HEK293 (cell line): ENCODE data around the gene SLC15A4.

Experiments
- KLF7 ChIP-seq: fragments of 450-650 bp; formaldehyde crosslinking; IDR thresholded peaks from 2 replicates; pipeline ENCODE4 v1.5.1; 2016; ENCODE audit warnings: missing biosample characterization, missing genetic modification characterization, borderline replicate concordance
- YY2 ChIP-seq: fragments of 450-650 bp; formaldehyde crosslinking; IDR thresholded peaks from 2 replicates; pipeline ENCODE4 v1.5.1; 2016; ENCODE audit warnings: missing biosample characterization, missing genetic modification characterization
- ZFHX2 ChIP-seq: fragments of 450-650 bp; formaldehyde crosslinking; conservative IDR thresholded peaks from 2 replicates; pipeline ENCODE4 v1.5.1; 2016; ENCODE audit warnings: missing biosample characterization, missing genetic modification characterization
- ZNF121 ChIP-seq: fragments of 450-650 bp; formaldehyde crosslinking; IDR thresholded peaks from 2 replicates; pipeline ENCODE4 v1.5.1; 2016; ENCODE audit warnings: missing biosample characterization, missing genetic modification characterization
- ZNF140 ChIP-seq: fragments of 450-650 bp; formaldehyde crosslinking; IDR thresholded peaks from 2 replicates; pipeline ENCODE4 v1.5.1; 2016; ENCODE audit warnings: missing biosample characterization, missing genetic modification characterization
- ZNF175 ChIP-seq: fragments of 450-650 bp; formaldehyde crosslinking; IDR thresholded peaks from 2 replicates; pipeline ENCODE4 v1.5.1; 2016; ENCODE audit warnings: missing biosample characterization, missing genetic modification characterization
- ZNF704 ChIP-seq: fragments of 450-650 bp; formaldehyde crosslinking; IDR thresholded peaks from 2 replicates; pipeline ENCODE4 v1.5.1; 2016; ENCODE audit warnings: missing biosample characterization, missing genetic modification characterization
- ZNF76 ChIP-seq: fragments of 450-650 bp; formaldehyde crosslinking; IDR thresholded peaks from 2 replicates; pipeline ENCODE4; 2016; ENCODE audit warnings: low read depth, missing biosample characterization, missing genetic modification characterization, borderline replicate concordance
- TF ChIP-seq, protein P1 (sequence below): fragments of 450-650 bp; formaldehyde crosslinking; IDR thresholded peaks from 2 replicates; pipeline ENCODE4 v1.5.1; 2016; ENCODE audit warnings: missing biosample characterization, missing genetic modification characterization
- TF ChIP-seq, protein P2 (sequence below): fragments of 450-650 bp; formaldehyde crosslinking; IDR thresholded peaks from 2 replicates; pipeline ENCODE4 v1.5.1; 2016; ENCODE audit warnings: missing biosample characterization, missing genetic modification characterization

GRCh38 chr12:128857133-128857763 lies 33.5 kb upstream of the SLC15A4 start:
- TF ChIP-seq, protein P1, sequence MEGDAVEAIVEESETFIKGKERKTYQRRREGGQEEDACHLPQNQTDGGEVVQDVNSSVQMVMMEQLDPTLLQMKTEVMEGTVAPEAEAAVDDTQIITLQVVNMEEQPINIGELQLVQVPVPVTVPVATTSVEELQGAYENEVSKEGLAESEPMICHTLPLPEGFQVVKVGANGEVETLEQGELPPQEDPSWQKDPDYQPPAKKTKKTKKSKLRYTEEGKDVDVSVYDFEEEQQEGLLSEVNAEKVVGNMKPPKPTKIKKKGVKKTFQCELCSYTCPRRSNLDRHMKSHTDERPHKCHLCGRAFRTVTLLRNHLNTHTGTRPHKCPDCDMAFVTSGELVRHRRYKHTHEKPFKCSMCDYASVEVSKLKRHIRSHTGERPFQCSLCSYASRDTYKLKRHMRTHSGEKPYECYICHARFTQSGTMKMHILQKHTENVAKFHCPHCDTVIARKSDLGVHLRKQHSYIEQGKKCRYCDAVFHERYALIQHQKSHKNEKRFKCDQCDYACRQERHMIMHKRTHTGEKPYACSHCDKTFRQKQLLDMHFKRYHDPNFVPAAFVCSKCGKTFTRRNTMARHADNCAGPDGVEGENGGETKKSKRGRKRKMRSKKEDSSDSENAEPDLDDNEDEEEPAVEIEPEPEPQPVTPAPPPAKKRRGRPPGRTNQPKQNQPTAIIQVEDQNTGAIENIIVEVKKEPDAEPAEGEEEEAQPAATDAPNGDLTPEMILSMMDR (tag by site-specific recombination), result no peak
- TF ChIP-seq KLF7 (tag by site-specific recombination), result no peak
- no peak for TF ChIP-seq ZNF704 (tag by site-specific recombination)
- no peak for TF ChIP-seq ZFHX2
- no peak for TF ChIP-seq ZNF140
- TF ChIP-seq ZNF175, result no peak
- no peak for TF ChIP-seq YY2 (tag by site-specific recombination)
- TF ChIP-seq, protein P2, sequence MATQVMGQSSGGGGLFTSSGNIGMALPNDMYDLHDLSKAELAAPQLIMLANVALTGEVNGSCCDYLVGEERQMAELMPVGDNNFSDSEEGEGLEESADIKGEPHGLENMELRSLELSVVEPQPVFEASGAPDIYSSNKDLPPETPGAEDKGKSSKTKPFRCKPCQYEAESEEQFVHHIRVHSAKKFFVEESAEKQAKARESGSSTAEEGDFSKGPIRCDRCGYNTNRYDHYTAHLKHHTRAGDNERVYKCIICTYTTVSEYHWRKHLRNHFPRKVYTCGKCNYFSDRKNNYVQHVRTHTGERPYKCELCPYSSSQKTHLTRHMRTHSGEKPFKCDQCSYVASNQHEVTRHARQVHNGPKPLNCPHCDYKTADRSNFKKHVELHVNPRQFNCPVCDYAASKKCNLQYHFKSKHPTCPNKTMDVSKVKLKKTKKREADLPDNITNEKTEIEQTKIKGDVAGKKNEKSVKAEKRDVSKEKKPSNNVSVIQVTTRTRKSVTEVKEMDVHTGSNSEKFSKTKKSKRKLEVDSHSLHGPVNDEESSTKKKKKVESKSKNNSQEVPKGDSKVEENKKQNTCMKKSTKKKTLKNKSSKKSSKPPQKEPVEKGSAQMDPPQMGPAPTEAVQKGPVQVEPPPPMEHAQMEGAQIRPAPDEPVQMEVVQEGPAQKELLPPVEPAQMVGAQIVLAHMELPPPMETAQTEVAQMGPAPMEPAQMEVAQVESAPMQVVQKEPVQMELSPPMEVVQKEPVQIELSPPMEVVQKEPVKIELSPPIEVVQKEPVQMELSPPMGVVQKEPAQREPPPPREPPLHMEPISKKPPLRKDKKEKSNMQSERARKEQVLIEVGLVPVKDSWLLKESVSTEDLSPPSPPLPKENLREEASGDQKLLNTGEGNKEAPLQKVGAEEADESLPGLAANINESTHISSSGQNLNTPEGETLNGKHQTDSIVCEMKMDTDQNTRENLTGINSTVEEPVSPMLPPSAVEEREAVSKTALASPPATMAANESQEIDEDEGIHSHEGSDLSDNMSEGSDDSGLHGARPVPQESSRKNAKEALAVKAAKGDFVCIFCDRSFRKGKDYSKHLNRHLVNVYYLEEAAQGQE, result no peak
- no peak for TF ChIP-seq ZNF121 (tag by site-specific recombination)
- no peak for TF ChIP-seq ZNF76 (tag by site-specific recombination)
